ENCODE measurements around the gene USP6NL. TPM values are rescaled to one million over a fixed set of nuclear protein-coding genes. Genes with fewer than 3 reads are reported as not detected.
A peak's percentile ranks its signal among the peaks of the same experiment; 100 is the strongest.

USP6NL gene
- total and polyA plus RNA-seq, 9 of the 15 experiments (the other 6 are each of a cell fraction or from before 2014, with no cell fraction given): 3.2 to 26.6 (median 19.8) TPM

- TF ChIP-seq BDP1 (IDR thresholded peaks at IDR 0.05; ENCODE audit: insufficient read depth, insufficient read length) (no peak), FOS (IDR thresholded peaks at IDR 0.05; ENCODE audit: extremely low read depth, insufficient read length) (peak; percentile 49), SMARCC2 (IDR thresholded peaks at IDR 0.05; ENCODE audit: low read depth) (peak; percentile 85), KDM1A (IDR thresholded peaks at IDR 0.05) (peak; percentile 81 to 87), PRPF4 (IDR thresholded peaks at IDR 0.05; ENCODE audit: insufficient read depth, low read depth, low read length, poor library complexity, severe bottlenecking) (no peak), NFRKB (IDR thresholded peaks at IDR 0.05; ENCODE audit: low read depth) (no peak), ZFPM2 (CRISPR knock-in tag; IDR thresholded peaks at IDR 0.05) (no peak), PML (IDR thresholded peaks at IDR 0.05; ENCODE audit: low read length) (no peak), NCOR1 (IDR thresholded peaks at IDR 0.05) (0 out of 2 replicates have a peak, but pooled peaks have one; percentile 26), ZFP30 (CRISPR knock-in tag; IDR thresholded peaks at IDR 0.05; ENCODE audit: borderline replicate concordance) (no peak), KLF16 (IDR thresholded peaks at IDR 0.05) (no peak), STAT5B (CRISPR knock-in tag; IDR thresholded peaks at IDR 0.05) (no peak), SMARCE1 (IDR thresholded peaks at IDR 0.05) (peak; percentile 93), NELFE (IDR thresholded peaks at IDR 0.05; ENCODE audit: insufficient read depth, insufficient read length) (no peak), ZEB2 (IDR thresholded peaks at IDR 0.05) (0 out of 2 replicates have a peak, but pooled peaks have one; percentile 26)
- TF ChIP-seq, protein P1, sequence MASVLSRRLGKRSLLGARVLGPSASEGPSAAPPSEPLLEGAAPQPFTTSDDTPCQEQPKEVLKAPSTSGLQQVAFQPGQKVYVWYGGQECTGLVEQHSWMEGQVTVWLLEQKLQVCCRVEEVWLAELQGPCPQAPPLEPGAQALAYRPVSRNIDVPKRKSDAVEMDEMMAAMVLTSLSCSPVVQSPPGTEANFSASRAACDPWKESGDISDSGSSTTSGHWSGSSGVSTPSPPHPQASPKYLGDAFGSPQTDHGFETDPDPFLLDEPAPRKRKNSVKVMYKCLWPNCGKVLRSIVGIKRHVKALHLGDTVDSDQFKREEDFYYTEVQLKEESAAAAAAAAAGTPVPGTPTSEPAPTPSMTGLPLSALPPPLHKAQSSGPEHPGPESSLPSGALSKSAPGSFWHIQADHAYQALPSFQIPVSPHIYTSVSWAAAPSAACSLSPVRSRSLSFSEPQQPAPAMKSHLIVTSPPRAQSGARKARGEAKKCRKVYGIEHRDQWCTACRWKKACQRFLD (CRISPR knock-in tag; IDR thresholded peaks at IDR 0.05): no peak
These were observed 59.4 kb downstream of the USP6NL start (continued) for GRCh38 chr10:11551916-11552602.
